ENCODE measurements around the gene PAX5.
A peak's percentile ranks its signal among the peaks of the same experiment; 100 is the strongest.

The PAX5 gene

GRCh38 chr9:37029304-37029775 is 4.7 kb downstream of the PAX5 start:
- H3K27ac ChIP-seq = no peak overlapping the region
- no peaks in the 10 kb centered on the region for H3K4me1 ChIP-seq (ENCODE audit: low read depth, poor library complexity, severe bottlenecking)
- H3K36me3 ChIP-seq (ENCODE audit: insufficient read depth) = no peaks in the 10 kb centered on the region
- no peak for TF ChIP-seq CTCF (conservative IDR thresholded peaks at IDR 0.05; ENCODE audit: low read depth, low read length)
- H3K4me2 ChIP-seq = no peak overlapping the region
- H3K9ac ChIP-seq = no peak overlapping the region
- H3K27me3 ChIP-seq (ENCODE audit: insufficient read depth, low read depth) = peaks cover 59% of the 10 kb centered on the region
- H4K20me1 ChIP-seq (ENCODE audit: insufficient read depth) = no peaks in the 10 kb centered on the region
- H3K4me3 ChIP-seq (IDR thresholded peaks at IDR 0.05; ENCODE audit: insufficient read depth, low read depth, low read length) = no peak overlapping the region
- H3K79me2 ChIP-seq (ENCODE audit: insufficient read depth, low read depth) = no peaks in the 10 kb centered on the region
- no peak overlapping the region for H2AFZ ChIP-seq (ENCODE audit: low read depth)

GRCh38 chr9:37028420-37029031 is 5.5 kb downstream of the PAX5 start:
- Histone ChIP-seq H3K36me3 (ENCODE audit: insufficient read depth) (no peaks in the 10 kb centered on the region), H3K9ac (no peak overlapping the region), H3K4me2 (peak overlapping the region; percentile 46; the same call in 1 of the 2 replicates), H3K79me2 (ENCODE audit: insufficient read depth, low read depth) (no peaks in the 10 kb centered on the region), H3K27me3 (ENCODE audit: insufficient read depth, low read depth) (peaks cover 51% of the 10 kb centered on the region), H3K4me1 (ENCODE audit: low read depth, poor library complexity, severe bottlenecking) (no peaks in the 10 kb centered on the region), H4K20me1 (ENCODE audit: insufficient read depth) (no peaks in the 10 kb centered on the region), H3K4me3 (IDR thresholded peaks at IDR 0.05; ENCODE audit: insufficient read depth, low read depth, low read length) (no peak overlapping the region), H2AFZ (ENCODE audit: low read depth) (no peak overlapping the region), H3K27ac (no peak overlapping the region)
- TF ChIP-seq CTCF (conservative IDR thresholded peaks at IDR 0.05; ENCODE audit: low read depth, low read length) = no peak

GRCh38 chr9:37027582-37028419 is 6.3 kb downstream of the PAX5 start:
- Histone ChIP-seq H4K20me1 (ENCODE audit: insufficient read depth) (no peaks in the 10 kb centered on the region), H3K4me3 (IDR thresholded peaks at IDR 0.05; ENCODE audit: insufficient read depth, low read depth, low read length) (no peak overlapping the region), H3K79me2 (ENCODE audit: insufficient read depth, low read depth) (no peaks in the 10 kb centered on the region), H3K4me1 (ENCODE audit: low read depth, poor library complexity, severe bottlenecking) (no peaks in the 10 kb centered on the region), H3K27me3 (ENCODE audit: insufficient read depth, low read depth) (peaks cover 52% of the 10 kb centered on the region), H3K36me3 (ENCODE audit: insufficient read depth) (no peaks in the 10 kb centered on the region), H3K27ac (no peak overlapping the region), H2AFZ (ENCODE audit: low read depth) (peak overlapping the region; percentile 50; the same call in 1 of the 2 replicates), H3K9ac (no peak overlapping the region), H3K4me2 (peak overlapping the region; percentile 46; the same call in 1 of the 2 replicates)
- no peak for TF ChIP-seq CTCF (conservative IDR thresholded peaks at IDR 0.05; ENCODE audit: low read depth, low read length)

GRCh38 chr9:37026931-37027581 is 7.0 kb downstream of the PAX5 start:
- Histone ChIP-seq H3K27ac (no peak overlapping the region), H3K79me2 (ENCODE audit: insufficient read depth, low read depth) (no peaks in the 10 kb centered on the region), H4K20me1 (ENCODE audit: insufficient read depth) (no peaks in the 10 kb centered on the region)

More at GRCh38 chr9:37026931-37027581, 7.0 kb downstream of the PAX5 start:
- no peaks in the 10 kb centered on the region for H3K4me1 ChIP-seq (ENCODE audit: low read depth, poor library complexity, severe bottlenecking)
- no peak for TF ChIP-seq CTCF (conservative IDR thresholded peaks at IDR 0.05; ENCODE audit: low read depth, low read length)
- H3K9ac ChIP-seq = no peak overlapping the region
- H3K27me3 ChIP-seq (ENCODE audit: insufficient read depth, low read depth) = peaks cover 52% of the 10 kb centered on the region
- H3K4me2 ChIP-seq = no peak overlapping the region
- H3K36me3 ChIP-seq (ENCODE audit: insufficient read depth) = no peaks in the 10 kb centered on the region
- H3K4me3 ChIP-seq (IDR thresholded peaks at IDR 0.05; ENCODE audit: insufficient read depth, low read depth, low read length) = no peak overlapping the region
- H2AFZ ChIP-seq (ENCODE audit: low read depth) = no peak overlapping the region

Data from KMS-11 (cell line).